H9 (cell line): ENCODE results near the gene RALY. TPM values are rescaled to one million over a fixed set of nuclear protein-coding genes. Genes with fewer than 3 reads are reported as not detected.

Experiments
- DNase-seq: peaks from one replicate; pipeline ENCODE4 v3.0.0-alpha.2; 2017
- H2AFZ ChIP-seq: one replicate; pipeline ENCODE4 v1.6.1; 2013; ENCODE audit warnings: mild to moderate bottlenecking, low read length, control low read depth, moderate library complexity
- H2AK5ac ChIP-seq: 2 replicates; pipeline ENCODE4 v1.6.1; 2013; ENCODE audit warnings: low read length, control low read depth, mixed read lengths; ENCODE audit not compliant: insufficient read length
- H2BK120ac ChIP-seq: one replicate; pipeline ENCODE4 v1.6.1; 2013; ENCODE audit warnings: low read depth, mild to moderate bottlenecking, low read length, control low read depth, inconsistent platforms; ENCODE audit not compliant: poor library complexity, severe bottlenecking
- H2BK12ac ChIP-seq: 2 replicates; pipeline ENCODE4 v1.6.1; 2013; ENCODE audit warnings: low read length, control low read depth, mixed read lengths, low read depth; ENCODE audit not compliant: insufficient read length
- H2BK15ac ChIP-seq: 2 replicates; pipeline ENCODE4 v1.6.1; 2013; ENCODE audit warnings: low read depth, low read length, control low read depth
- H2BK20ac ChIP-seq: one replicate; pipeline ENCODE4 v1.6.1; 2013; ENCODE audit warnings: low read depth, mild to moderate bottlenecking, low read length, control low read depth, inconsistent platforms; ENCODE audit not compliant: poor library complexity, severe bottlenecking
- H2BK5ac ChIP-seq: 2 replicates; pipeline ENCODE4 v1.6.1; 2013; ENCODE audit warnings: low read length, control low read depth, mixed read lengths; ENCODE audit not compliant: insufficient read length
- H3K14ac ChIP-seq: 2 replicates; pipeline ENCODE4 v1.6.1; 2013; ENCODE audit warnings: low read length, control low read depth; ENCODE audit not compliant: insufficient read depth
- H3K18ac ChIP-seq: 2 replicates; pipeline ENCODE4 v1.6.1; 2013; ENCODE audit warnings: low read depth, mild to moderate bottlenecking, mixed read lengths, low read length, control low read depth; ENCODE audit not compliant: insufficient read length
- H3K23ac ChIP-seq: 2 replicates; pipeline ENCODE4 v1.6.1; 2013; ENCODE audit warnings: low read length, control low read depth, mixed read lengths, low read depth; ENCODE audit not compliant: insufficient read length
- H3K23me2 ChIP-seq: 2 replicates; pipeline ENCODE4 v1.6.1; 2013; ENCODE audit warnings: low read depth, mild to moderate bottlenecking, mixed read lengths, low read length, control low read depth; ENCODE audit not compliant: insufficient read length, poor library complexity, severe bottlenecking
- H3K27ac ChIP-seq: 2 replicates; pipeline ENCODE4 v1.5.1; 2013; ENCODE audit warnings: low read length, control low read depth, mixed read lengths, low read depth; ENCODE audit not compliant: insufficient read length
- H3K27me3 ChIP-seq: 2 replicates; pipeline ENCODE4 v1.6.1; 2013; ENCODE audit warnings: low read length, control low read depth, inconsistent platforms; ENCODE audit not compliant: insufficient read depth
- H3K4ac ChIP-seq: 2 replicates; pipeline ENCODE4 v1.6.1; 2013; ENCODE audit warnings: low read depth, mild to moderate bottlenecking, control low read depth, inconsistent platforms, low read length, moderate library complexity
- H3K4me1 ChIP-seq: 2 replicates; pipeline ENCODE4 v1.6.1; 2013; ENCODE audit warnings: low read length, control low read depth, inconsistent platforms; ENCODE audit not compliant: insufficient read depth
- H3K4me2 ChIP-seq: 2 replicates; pipeline ENCODE4 v1.6.1; 2013; ENCODE audit warnings: low read length, control low read depth, mixed read lengths; ENCODE audit not compliant: insufficient read length, insufficient read depth
- H3K56ac ChIP-seq: 2 replicates; pipeline ENCODE4 v1.6.1; 2013; ENCODE audit warnings: low read depth, mild to moderate bottlenecking, mixed read lengths, low read length, control low read depth; ENCODE audit not compliant: insufficient read length
- H3K79me1 ChIP-seq: 2 replicates; pipeline ENCODE4 v1.6.1; 2013; ENCODE audit warnings: low read depth, mild to moderate bottlenecking, moderate library complexity, low read length, control low read depth, inconsistent platforms; ENCODE audit not compliant: insufficient read depth, poor library complexity, severe bottlenecking
- H3K79me2 ChIP-seq: 2 replicates; pipeline ENCODE4 v1.6.1; 2013; ENCODE audit warnings: low read length, control low read depth, inconsistent platforms; ENCODE audit not compliant: insufficient read depth
- H3K9ac ChIP-seq: 2 replicates; pipeline ENCODE4 v1.6.1; 2013; ENCODE audit warnings: low read length, control low read depth, mixed read lengths; ENCODE audit not compliant: insufficient read length; ENCODE audit errors: extremely low read depth
- H3K9me3 ChIP-seq: one replicate; pipeline ENCODE4 v1.6.1; 2013; ENCODE audit warnings: low read depth, low read length, inconsistent platforms; ENCODE audit not compliant: control insufficient read depth
- H3T11ph ChIP-seq: one replicate; pipeline ENCODE4 v1.6.1; 2013; ENCODE audit warnings: mild to moderate bottlenecking, low read length, control low read depth, inconsistent platforms
- H4K20me1 ChIP-seq: one replicate; pipeline ENCODE4 v1.6.1; 2013; ENCODE audit not compliant: control insufficient read depth, insufficient read length, insufficient read depth
- H4K5ac ChIP-seq: 2 replicates; pipeline ENCODE4 v1.6.1; 2013; ENCODE audit warnings: low read depth, mild to moderate bottlenecking, mixed read lengths, low read length, control low read depth; ENCODE audit not compliant: insufficient read length
- H4K8ac ChIP-seq: replicated peaks from 2 replicates; pipeline ENCODE4 v1.6.1; 2013; ENCODE audit warnings: low read length, control low read depth, mixed read lengths, low read depth; ENCODE audit not compliant: insufficient read length
- H4K91ac ChIP-seq: 2 replicates; pipeline ENCODE4 v1.6.1; 2013; ENCODE audit warnings: low read depth, mild to moderate bottlenecking, moderate library complexity, mixed read lengths, low read length, control low read depth; ENCODE audit not compliant: insufficient read length
- H3K27ac Mint-ChIP-seq, 3 experiments: 2 replicates in 2 of 3; 3 replicates in 1 of 3; pipeline ENCODE4 v1.8.0; 2020 to 2021; ENCODE audit warnings: mixed read lengths in 3 of 3, mild to moderate bottlenecking in 1 of 3, moderate library complexity in 1 of 3
- H3K27me3 Mint-ChIP-seq: 2 replicates; pipeline ENCODE4 v1.8.0; 2021; ENCODE audit warnings: low read depth, mild to moderate bottlenecking, moderate library complexity, mixed read lengths
- H3K36me3 Mint-ChIP-seq, 3 experiments: 2 replicates in 2 of 3; 3 replicates in 1 of 3; pipeline ENCODE4 v1.8.0; 2020 to 2021; ENCODE audit warnings: low read depth in 3 of 3, mixed read lengths in 3 of 3; ENCODE audit not compliant: insufficient read depth in 1 of 3
- H3K4me1 Mint-ChIP-seq, 2 experiments: 2 replicates each; pipeline ENCODE4 v1.8.0; 2020; ENCODE audit warnings: mixed read lengths in 2 of 2
- H3K4me3 Mint-ChIP-seq, 2 experiments: 2 replicates in 1 of 2; 3 replicates in 1 of 2; pipeline ENCODE4 v1.8.0; 2020 to 2021; ENCODE audit warnings: mild to moderate bottlenecking in 2 of 2, mixed read lengths in 2 of 2, moderate library complexity in 1 of 2
- H3K9me3 Mint-ChIP-seq, 2 experiments: 2 replicates in 1 of 2; 3 replicates in 1 of 2; pipeline ENCODE4 v1.8.0; 2020; ENCODE audit warnings: mild to moderate bottlenecking in 2 of 2, mixed read lengths in 2 of 2, moderate library complexity in 1 of 2
- WGBS: extraction: QIAGEN DNeasy Blood & Tissue Kit; methylation state at CpG from one replicate; pipeline ENCODE4 v1.1.7; 2013; ENCODE audit warnings: missing lambda C conversion rate, low lambda C conversion rate, mixed read lengths; ENCODE audit not compliant: insufficient read length; ENCODE audit errors: extremely low coverage; 5-methylcytosine and 5-hydroxymethylcytosine counted together
- total RNA-seq: library from RNA; stranded (reverse); gene quantifications from 2 replicates; pipeline ENCODE4 v1.2.1, GENCODE V29; 2021
- TF ChIP-seq, protein P1 (sequence below): fragments of 200-600 bp; sonication (generic); conservative IDR thresholded peaks from 3 replicates; pipeline ENCODE4 v1.8.0; 2021; ENCODE audit warnings: antibody characterized with exemption, mild to moderate bottlenecking

RALY gene
- total RNA-seq, 1 experiment from 2014 or later: 199 TPM

GRCh38 chr20:33983371-33983770 is 10.3 kb upstream of the RALY start:
- H4K5ac ChIP-seq: no peak overlapping the region
- no peaks in the 10 kb centered on the region for H3K23me2 ChIP-seq
- no peak overlapping the region for H3K23ac ChIP-seq
- no peaks in the 10 kb centered on the region for H4K20me1 ChIP-seq
- no peaks in the 10 kb centered on the region for H3K79me1 ChIP-seq
- no peaks in the 10 kb centered on the region for H3K27me3 ChIP-seq
- H2BK20ac ChIP-seq: no peak overlapping the region
- H2AFZ ChIP-seq: no peak overlapping the region
- no peak overlapping the region for H3K27ac ChIP-seq
- no peak overlapping the region for H2AK5ac ChIP-seq
- no peaks in the 10 kb centered on the region for H3K9me3 ChIP-seq
- H3K4ac ChIP-seq: no peak overlapping the region
- no peak overlapping the region for H3K4me2 ChIP-seq
- no peak overlapping the region for H4K8ac ChIP-seq
- no peak overlapping the region for H3K14ac ChIP-seq
- H2BK15ac ChIP-seq: no peak overlapping the region
- Mint-ChIP-seq H3K4me1 (peaks cover 10% of the 10 kb centered on the region in 2 experiments), H3K27me3 (no peaks in the 10 kb centered on the region; the same call in 1 of the 2 replicates), H3K9me3 (no peaks in the 10 kb centered on the region), H3K36me3 (no peaks in the 10 kb centered on the region), H3K4me3 (no peak overlapping the region), H3K27ac (no peak overlapping the region; a peak in 1 of 7 replicates)
- no peak overlapping the region for H2BK12ac ChIP-seq
- TF ChIP-seq, protein P1, sequence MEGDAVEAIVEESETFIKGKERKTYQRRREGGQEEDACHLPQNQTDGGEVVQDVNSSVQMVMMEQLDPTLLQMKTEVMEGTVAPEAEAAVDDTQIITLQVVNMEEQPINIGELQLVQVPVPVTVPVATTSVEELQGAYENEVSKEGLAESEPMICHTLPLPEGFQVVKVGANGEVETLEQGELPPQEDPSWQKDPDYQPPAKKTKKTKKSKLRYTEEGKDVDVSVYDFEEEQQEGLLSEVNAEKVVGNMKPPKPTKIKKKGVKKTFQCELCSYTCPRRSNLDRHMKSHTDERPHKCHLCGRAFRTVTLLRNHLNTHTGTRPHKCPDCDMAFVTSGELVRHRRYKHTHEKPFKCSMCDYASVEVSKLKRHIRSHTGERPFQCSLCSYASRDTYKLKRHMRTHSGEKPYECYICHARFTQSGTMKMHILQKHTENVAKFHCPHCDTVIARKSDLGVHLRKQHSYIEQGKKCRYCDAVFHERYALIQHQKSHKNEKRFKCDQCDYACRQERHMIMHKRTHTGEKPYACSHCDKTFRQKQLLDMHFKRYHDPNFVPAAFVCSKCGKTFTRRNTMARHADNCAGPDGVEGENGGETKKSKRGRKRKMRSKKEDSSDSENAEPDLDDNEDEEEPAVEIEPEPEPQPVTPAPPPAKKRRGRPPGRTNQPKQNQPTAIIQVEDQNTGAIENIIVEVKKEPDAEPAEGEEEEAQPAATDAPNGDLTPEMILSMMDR: no peak
- H4K91ac ChIP-seq: no peak overlapping the region
- H3K9ac ChIP-seq: no peak overlapping the region
- H3K56ac ChIP-seq: no peak overlapping the region
- WGBS: no CpG with 5 or more reads among the region's 5 CpGs
- no peaks in the 10 kb centered on the region for H3K4me1 ChIP-seq
- no peak overlapping the region for H3T11ph ChIP-seq
- DNase-seq: no peak
- H3K79me2 ChIP-seq: no peaks in the 10 kb centered on the region
- no peak overlapping the region for H2BK5ac ChIP-seq
- H3K18ac ChIP-seq: no peak overlapping the region
- no peak overlapping the region for H2BK120ac ChIP-seq
